Stimulated activated CD8-positive, alpha-beta memory T cell treated with anti-CD3 and anti-CD28 coated beads, Interleukin-7, amount 100 ng/mL, for 4 hours (primary cell): ENCODE data around the gene IL19.

Experiments
- DNase-seq, 2 donors: peaks; one replicate each; pipeline ENCODE4 v3.0.0-alpha.2; 2020; ENCODE audit warnings: low read depth in 2 of 2

Gene IL19

GRCh38 chr1:206890125-206891060 lies 119.8 kb downstream of the IL19 start:
- no peak for DNase-seq

- no peak for DNase-seq
Observed at GRCh38 chr1:206891412-206891811, 120.8 kb downstream of the IL19 start.
